ENCODE measurements around the gene ZNF200. TPM values are rescaled to one million over a fixed set of nuclear protein-coding genes. Genes with fewer than 3 reads are reported as not detected.

Gene ZNF200
- total and polyA plus RNA-seq, 2 of the 13 experiments (the other 11 are each of a cell fraction or from before 2014, with no cell fraction given), result 3.5 to 16.5 TPM

DNA sequence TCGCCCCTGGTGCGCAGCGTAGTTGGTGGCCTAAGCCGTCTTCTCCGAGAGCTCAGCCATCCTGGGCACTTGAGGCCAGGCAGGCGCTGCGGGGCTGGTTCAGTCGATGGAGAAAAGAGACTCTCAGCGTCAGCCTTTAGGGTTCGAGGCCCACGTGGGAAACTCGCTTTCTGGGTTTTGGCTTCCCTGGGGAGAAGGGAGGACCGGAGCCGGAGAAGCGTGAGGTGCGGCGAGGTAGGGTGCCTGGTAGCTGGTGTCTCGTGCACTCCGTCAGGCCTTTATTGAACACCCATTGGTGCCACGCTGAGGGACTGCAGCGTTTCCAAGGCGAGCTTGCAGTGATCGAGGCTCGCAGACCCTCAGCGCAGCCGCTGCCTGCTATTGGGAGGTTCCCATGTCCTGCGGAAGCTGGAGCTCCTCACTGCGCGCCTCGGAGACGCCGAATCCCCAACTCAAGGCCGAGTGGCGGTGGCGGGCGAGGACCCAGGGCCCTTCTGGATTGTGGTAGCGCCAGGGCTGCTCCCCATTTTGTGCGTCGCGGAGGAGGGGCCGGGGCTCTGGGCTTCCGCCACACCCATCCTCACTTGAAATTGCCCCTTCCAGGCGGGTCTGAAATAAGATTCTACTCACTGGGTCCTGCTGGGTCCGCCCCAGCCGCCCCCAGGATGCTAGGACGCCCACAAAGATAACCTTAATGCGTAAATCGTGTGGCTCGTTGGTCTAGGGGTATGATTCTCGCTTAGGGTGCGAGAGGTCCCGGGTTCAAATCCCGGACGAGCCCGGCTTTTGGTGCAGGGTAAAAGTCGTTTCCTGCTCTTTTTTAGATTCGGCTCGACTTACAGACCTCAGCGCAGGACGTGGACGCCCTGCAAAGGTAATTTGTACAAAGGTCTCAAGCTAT lies 45.8 kb downstream of the ZNF200 start (continued):
- no peak for TF ChIP-seq SKI (IDR thresholded peaks at IDR 0.05; ENCODE audit: partially characterized antibody)
- no peak for TF ChIP-seq RORA (CRISPR knock-in tag; IDR thresholded peaks at IDR 0.05)
- peak; percentile 36; the same call in 1 of the 2 replicates for TF ChIP-seq ZNF317 (CRISPR knock-in tag; IDR thresholded peaks at IDR 0.05)
- peak; percentile 52; the same call in 1 of the 2 replicates for TF ChIP-seq ZNF331 (CRISPR knock-in tag; IDR thresholded peaks at IDR 0.05)
- TF ChIP-seq, protein P1, sequence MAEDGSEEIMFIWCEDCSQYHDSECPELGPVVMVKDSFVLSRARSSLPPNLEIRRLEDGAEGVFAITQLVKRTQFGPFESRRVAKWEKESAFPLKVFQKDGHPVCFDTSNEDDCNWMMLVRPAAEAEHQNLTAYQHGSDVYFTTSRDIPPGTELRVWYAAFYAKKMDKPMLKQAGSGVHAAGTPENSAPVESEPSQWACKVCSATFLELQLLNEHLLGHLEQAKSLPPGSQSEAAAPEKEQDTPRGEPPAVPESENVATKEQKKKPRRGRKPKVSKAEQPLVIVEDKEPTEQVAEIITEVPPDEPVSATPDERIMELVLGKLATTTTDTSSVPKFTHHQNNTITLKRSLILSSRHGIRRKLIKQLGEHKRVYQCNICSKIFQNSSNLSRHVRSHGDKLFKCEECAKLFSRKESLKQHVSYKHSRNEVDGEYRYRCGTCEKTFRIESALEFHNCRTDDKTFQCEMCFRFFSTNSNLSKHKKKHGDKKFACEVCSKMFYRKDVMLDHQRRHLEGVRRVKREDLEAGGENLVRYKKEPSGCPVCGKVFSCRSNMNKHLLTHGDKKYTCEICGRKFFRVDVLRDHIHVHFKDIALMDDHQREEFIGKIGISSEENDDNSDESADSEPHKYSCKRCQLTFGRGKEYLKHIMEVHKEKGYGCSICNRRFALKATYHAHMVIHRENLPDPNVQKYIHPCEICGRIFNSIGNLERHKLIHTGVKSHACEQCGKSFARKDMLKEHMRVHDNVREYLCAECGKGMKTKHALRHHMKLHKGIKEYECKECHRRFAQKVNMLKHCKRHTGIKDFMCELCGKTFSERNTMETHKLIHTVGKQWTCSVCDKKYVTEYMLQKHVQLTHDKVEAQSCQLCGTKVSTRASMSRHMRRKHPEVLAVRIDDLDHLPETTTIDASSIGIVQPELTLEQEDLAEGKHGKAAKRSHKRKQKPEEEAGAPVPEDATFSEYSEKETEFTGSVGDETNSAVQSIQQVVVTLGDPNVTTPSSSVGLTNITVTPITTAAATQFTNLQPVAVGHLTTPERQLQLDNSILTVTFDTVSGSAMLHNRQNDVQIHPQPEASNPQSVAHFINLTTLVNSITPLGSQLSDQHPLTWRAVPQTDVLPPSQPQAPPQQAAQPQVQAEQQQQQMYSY (CRISPR knock-in tag; IDR thresholded peaks at IDR 0.05), result no peak
- TF ChIP-seq ZNF225 (CRISPR knock-in tag; IDR thresholded peaks at IDR 0.05), result peak; percentile 44; the same call in 1 of the 2 replicates
- no peak for TF ChIP-seq SRSF9 (IDR thresholded peaks at IDR 0.05; ENCODE audit: borderline replicate concordance, insufficient read depth, low read depth, low read length, poor library complexity, severe bottlenecking)
- peak; percentile 55; the same call in 1 of the 2 replicates for TF ChIP-seq HIVEP1 (CRISPR knock-in tag; IDR thresholded peaks at IDR 0.05)
- no peak for TF ChIP-seq ZNF766 (CRISPR knock-in tag; IDR thresholded peaks at IDR 0.05; ENCODE audit: borderline replicate concordance)
- no peak for TF ChIP-seq MAFG (CRISPR knock-in tag; IDR thresholded peaks at IDR 0.05)
- TF ChIP-seq ZNF746 (CRISPR knock-in tag; IDR thresholded peaks at IDR 0.05), result 0 out of 2 replicates have a peak, but pooled peaks have one; percentile 40
- no peak for TF ChIP-seq ZKSCAN5 (CRISPR knock-in tag; IDR thresholded peaks at IDR 0.05)
- peak; percentile 50; the same call in 1 of the 2 replicates for TF ChIP-seq PPARG (CRISPR knock-in tag; conservative IDR thresholded peaks at IDR 0.05)
- 0 out of 2 replicates have a peak, but pooled peaks have one; percentile 7 for TF ChIP-seq FOXA3 (CRISPR knock-in tag; IDR thresholded peaks at IDR 0.05)
- TF ChIP-seq ZNF703 (CRISPR knock-in tag; IDR thresholded peaks at IDR 0.05; ENCODE audit: borderline replicate concordance), result no peak
- no peak for TF ChIP-seq JUND (CRISPR knock-in tag; IDR thresholded peaks at IDR 0.05)
- no peak; the same call in 1 of the 2 replicates for TF ChIP-seq GATAD1 (CRISPR knock-in tag; IDR thresholded peaks at IDR 0.05)
- TF ChIP-seq, protein P2, sequence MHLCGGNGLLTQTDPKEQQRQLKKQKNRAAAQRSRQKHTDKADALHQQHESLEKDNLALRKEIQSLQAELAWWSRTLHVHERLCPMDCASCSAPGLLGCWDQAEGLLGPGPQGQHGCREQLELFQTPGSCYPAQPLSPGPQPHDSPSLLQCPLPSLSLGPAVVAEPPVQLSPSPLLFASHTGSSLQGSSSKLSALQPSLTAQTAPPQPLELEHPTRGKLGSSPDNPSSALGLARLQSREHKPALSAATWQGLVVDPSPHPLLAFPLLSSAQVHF (CRISPR knock-in tag; IDR thresholded peaks at IDR 0.05), result no peak
- TF ChIP-seq SOX6 (IDR thresholded peaks at IDR 0.05), result no peak
- 0 out of 2 replicates have a peak, but pooled peaks have one; percentile 24 for TF ChIP-seq SOX6 (CRISPR knock-in tag; IDR thresholded peaks at IDR 0.05)
- TF ChIP-seq KLF9 (CRISPR knock-in tag; IDR thresholded peaks at IDR 0.05; ENCODE audit: low read depth), result no peak
- no peak for TF ChIP-seq PRMT3 (CRISPR knock-in tag; IDR thresholded peaks at IDR 0.05; ENCODE audit: borderline replicate concordance, low read depth)
- TF ChIP-seq NFE2 (CRISPR knock-in tag; IDR thresholded peaks at IDR 0.05), result no peak
- no peak for TF ChIP-seq DNMT3B (CRISPR knock-in tag; conservative IDR thresholded peaks at IDR 0.05)
- peak; percentile 50; the same call in 1 of the 2 replicates for TF ChIP-seq ZNF615 (CRISPR knock-in tag; IDR thresholded peaks at IDR 0.05; ENCODE audit: borderline replicate concordance)
- no peak for TF ChIP-seq ELF4 (CRISPR knock-in tag; IDR thresholded peaks at IDR 0.05; ENCODE audit: borderline replicate concordance)
- peak; percentile 53; the same call in 1 of the 2 replicates for TF ChIP-seq RNF2 (conservative IDR thresholded peaks at IDR 0.05; ENCODE audit: low read depth)
- TF ChIP-seq ZNF256 (CRISPR knock-in tag; conservative IDR thresholded peaks at IDR 0.05), result no peak

Data from HepG2 (cell line).